Measurements from ENCODE around the gene MYO5A. TPM values are rescaled to one million over a fixed set of nuclear protein-coding genes. Genes with fewer than 3 reads are reported as not detected.
A peak's percentile ranks its signal among the peaks of the same experiment; 100 is the strongest.
"Not testable (repeated sequence)": the region's sequence is repeated elsewhere in the genome, so short reads cannot be mapped to it uniquely, and the experiment has no call there.

MYO5A gene
- total RNA-seq, 1 experiment from 2014 or later = 9.9 TPM

DNA sequence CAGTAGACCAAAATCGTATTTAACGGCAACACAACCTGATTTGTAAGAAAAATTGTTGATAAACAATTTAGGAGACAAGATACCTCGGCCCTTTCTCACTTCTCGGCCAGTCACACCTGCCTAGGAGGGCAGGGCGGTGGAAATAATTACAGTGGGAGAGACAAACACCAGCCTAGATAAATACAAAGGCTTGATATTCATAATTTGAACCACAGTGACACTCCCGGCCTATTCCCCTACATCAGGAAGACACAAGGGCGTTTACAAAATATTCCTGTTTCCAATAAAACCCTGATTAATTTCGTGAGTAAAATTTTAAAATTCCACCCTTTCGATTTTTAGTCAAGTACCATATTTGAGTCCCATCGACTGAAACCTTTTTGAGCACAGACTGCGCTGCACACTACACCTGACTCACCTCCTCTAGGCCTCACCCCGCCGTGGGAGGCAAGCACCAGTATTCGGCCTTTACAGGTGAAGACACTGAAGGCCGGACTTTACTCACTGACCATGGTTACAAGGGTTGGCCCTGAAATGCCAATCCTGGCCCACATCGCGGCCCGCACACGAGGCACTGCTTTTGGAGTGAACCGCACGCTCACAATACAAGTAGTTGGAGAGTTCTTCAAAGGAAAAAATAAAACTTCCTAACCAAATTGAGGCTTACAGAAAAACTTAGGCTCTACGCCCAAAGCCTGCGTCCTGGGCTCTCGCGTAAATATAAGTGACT is 39.4 kb upstream of the MYO5A start:
- H3K4me3 ChIP-seq (ENCODE audit: low read depth, low read length) = peak overlapping the region; percentile 56
- DNase-seq = peak; percentile 61 to 65
- peak overlapping the region; percentile 85 for H3K27ac Mint-ChIP-seq (ENCODE audit: unreplicated experiment)
- CTCF ChIA-PET = interaction anchor here (0.6 kb wide), 1 partner anchor 152 kb away, joined by 7 read pairs; no protein-coding TSS in a partner anchor
- POLR2A ChIA-PET = no interaction called here
- no peak for TF ChIP-seq CTCF (IDR thresholded peaks at IDR 0.05; ENCODE audit: insufficient read depth in 1 of 2, low read depth in 1 of 2, low read length in 1 of 2, severe bottlenecking in 1 of 2, unreplicated experiment in 1 of 2)
- peaks cover 8% of the 10 kb centered on the region for H3K36me3 Mint-ChIP-seq (ENCODE audit: insufficient read depth, unreplicated experiment)
- H3K27me3 Mint-ChIP-seq (ENCODE audit: insufficient read depth, unreplicated experiment) = no peaks in the 10 kb centered on the region
- TSS peak; percentile 37 for BruUV-seq (replicated peaks)
- H3K4me1 ChIP-seq = no peaks in the 10 kb centered on the region; the same call in 1 of the 2 replicates
- intact Hi-C loops (cut with micrococcal nuclease; ENCODE audit: unreplicated experiment) = loop anchor here (1.0 to 5.0 kb wide), 4 partner anchors 39 to 311 kb away; no protein-coding TSS in a partner anchor
- H3K4me3 Mint-ChIP-seq (ENCODE audit: unreplicated experiment) = peak overlapping the region; percentile 77
- H3K27me3 ChIP-seq (replicated peaks; ENCODE audit: control insufficient read depth, insufficient read depth, low read length) = no peaks in the 10 kb centered on the region
- peaks cover 7% of the 10 kb centered on the region for H3K4me1 Mint-ChIP-seq (ENCODE audit: low read depth, unreplicated experiment)
- no peaks in the 10 kb centered on the region for H3K9me3 ChIP-seq
- no peaks in the 10 kb centered on the region for H3K9me3 Mint-ChIP-seq (ENCODE audit: unreplicated experiment)
- H3K36me3 ChIP-seq (ENCODE audit: control insufficient read depth, insufficient read depth, low read length) = no peaks in the 10 kb centered on the region

DNA sequence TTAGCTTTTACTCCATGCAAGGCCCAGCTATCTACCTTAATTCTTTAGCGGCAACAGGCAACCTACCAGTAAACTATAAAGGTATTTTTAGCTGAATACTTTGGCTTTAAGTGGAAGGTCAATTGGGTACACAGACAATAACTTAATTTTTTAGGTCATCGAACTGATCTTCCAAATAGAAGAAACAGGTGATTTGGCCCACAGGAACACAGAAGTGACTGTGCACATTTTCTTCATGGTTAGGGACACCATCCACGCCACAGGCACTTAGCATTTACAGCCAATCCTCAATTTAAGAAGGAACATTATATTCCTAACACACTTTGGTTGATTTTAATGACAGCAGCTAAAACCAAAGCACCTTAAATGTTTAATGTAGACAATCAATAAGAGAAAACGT is 38.2 kb upstream of the MYO5A start:
- Mint-ChIP-seq H3K4me3 (ENCODE audit: unreplicated experiment) (peak overlapping the region; percentile 77), H3K4me1 (ENCODE audit: low read depth, unreplicated experiment) (peaks cover 7% of the 10 kb centered on the region), H3K36me3 (ENCODE audit: insufficient read depth, unreplicated experiment) (peaks cover 15% of the 10 kb centered on the region), H3K9me3 (ENCODE audit: unreplicated experiment) (no peaks in the 10 kb centered on the region), H3K27me3 (ENCODE audit: insufficient read depth, unreplicated experiment) (no peaks in the 10 kb centered on the region), H3K27ac (ENCODE audit: unreplicated experiment) (no peak overlapping the region)
- intact Hi-C loops (cut with micrococcal nuclease; ENCODE audit: unreplicated experiment) = loop anchor here (5.0 kb wide), 1 partner anchor 235 kb away; no protein-coding TSS in a partner anchor
- POLR2A ChIA-PET = interaction anchor here (0.6 kb wide), 1 partner anchor 13 kb away, joined by 3 read pairs; no protein-coding TSS in a partner anchor
- BruUV-seq (replicated peaks) = no TSS peak
- H3K36me3 ChIP-seq (ENCODE audit: control insufficient read depth, insufficient read depth, low read length) = no peaks in the 10 kb centered on the region
- no peaks in the 10 kb centered on the region for H3K9me3 ChIP-seq
- no peaks in the 10 kb centered on the region for H3K27me3 ChIP-seq (replicated peaks; ENCODE audit: control insufficient read depth, insufficient read depth, low read length)
- no peak for DNase-seq
- TF ChIP-seq CTCF (IDR thresholded peaks at IDR 0.05; ENCODE audit: insufficient read depth in 1 of 2, low read depth in 1 of 2, low read length in 1 of 2, severe bottlenecking in 1 of 2, unreplicated experiment in 1 of 2) = no peak
- CTCF ChIA-PET = no interaction called here
- H3K4me1 ChIP-seq = no peaks in the 10 kb centered on the region; the same call in 1 of the 2 replicates
- peak overlapping the region; percentile 56 for H3K4me3 ChIP-seq (ENCODE audit: low read depth, low read length)

GRCh38 chr15:52565417-52566358 is 37.0 kb upstream of the MYO5A start:
- BruUV-seq (replicated peaks); H3K27me3 ChIP-seq (replicated peaks; ENCODE audit: control insufficient read depth, insufficient read depth, low read length); H3K9me3 Mint-ChIP-seq (ENCODE audit: unreplicated experiment); H3K36me3 ChIP-seq (ENCODE audit: control insufficient read depth, insufficient read depth, low read length); H3K4me3 ChIP-seq (ENCODE audit: low read depth, low read length); H3K27ac Mint-ChIP-seq (ENCODE audit: unreplicated experiment); H3K9me3 ChIP-seq; H3K4me3 Mint-ChIP-seq (ENCODE audit: unreplicated experiment); DNase-seq; H3K4me1 ChIP-seq; H3K27me3 Mint-ChIP-seq (ENCODE audit: insufficient read depth, unreplicated experiment): not testable (repeated sequence)
- peaks cover 13% of the 10 kb centered on the region for H3K4me1 Mint-ChIP-seq (ENCODE audit: low read depth, unreplicated experiment)
- intact Hi-C loops (cut with micrococcal nuclease; ENCODE audit: unreplicated experiment) = loop anchor here (5.0 kb wide), 1 partner anchor 233 kb away; no protein-coding TSS in a partner anchor
- ChIA-PET POLR2A (interaction anchor here (0.6 kb wide), 1 partner anchor 1028 kb away, joined by 3 read pairs; no protein-coding TSS in a partner anchor), CTCF (interaction anchor here (0.6 kb wide), 1 partner anchor 90 kb away, joined by 4 read pairs; no protein-coding TSS in a partner anchor)
- H3K36me3 Mint-ChIP-seq (ENCODE audit: insufficient read depth, unreplicated experiment) = peaks cover 15% of the 10 kb centered on the region
